ENCODE results near the gene BTBD7.
"Not testable (repeated sequence)": the region's sequence is repeated elsewhere in the genome, so short reads cannot be mapped to it uniquely, and the experiment has no call there.

BTBD7 gene

DNA sequence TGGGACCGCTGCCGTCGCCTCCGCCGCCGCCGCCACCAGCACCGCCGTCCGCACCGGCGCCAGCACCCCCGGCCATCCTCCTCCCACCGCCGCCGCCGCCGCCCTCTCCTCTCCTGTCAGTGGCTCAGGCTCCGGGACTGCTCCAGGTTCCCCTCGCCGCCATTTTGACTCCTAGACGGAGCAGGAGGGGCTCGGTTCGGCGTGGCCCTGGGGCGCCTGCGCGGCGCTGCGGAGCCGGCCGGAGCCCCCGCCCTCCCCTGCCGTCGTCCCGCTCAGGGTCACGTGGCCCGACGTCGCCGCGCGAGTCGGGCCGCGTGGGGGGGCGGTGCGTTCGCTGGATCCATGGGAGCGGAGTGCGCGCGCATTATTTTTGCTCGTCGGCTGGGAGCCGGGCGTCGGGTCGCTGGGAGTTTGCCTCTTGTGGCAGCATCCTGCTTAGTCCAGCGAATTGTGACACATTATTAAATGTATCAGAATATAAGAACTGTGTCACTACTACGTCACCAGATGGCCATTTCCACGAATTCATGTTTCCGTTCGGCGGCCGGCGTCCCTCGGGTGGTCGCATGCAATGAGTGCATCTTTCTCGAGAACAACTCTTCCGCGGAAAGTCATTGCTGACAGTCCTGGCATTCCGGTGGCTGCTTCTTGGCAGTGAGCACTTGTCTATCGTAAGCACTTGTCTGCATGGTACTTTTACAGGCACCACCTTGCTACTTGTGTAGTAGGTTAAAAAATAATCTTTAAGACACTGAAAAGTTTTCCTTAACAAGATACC is at the start of gene BTBD7:
TSS of gene BTBD7 (minus strand) at position 184 of the 778 bp plus-strand sequence. CDS start 36,985 bp downstream, outside the sequence.
- POLR2A ChIA-PET (ENCODE audit: low non-redundant PET), result no interaction called here
- CTCF ChIA-PET, result no interaction called here
- H3K27ac ChIP-seq, result peak within 1 kb of the TSS; percentile 86
- peak; percentile 95 for DNase-seq (ENCODE audit: low spot score)
- TF ChIP-seq CTCF (conservative IDR thresholded peaks at IDR 0.05; ENCODE audit: low read depth), result peak; percentile 15; the same call in 1 of the 2 replicates

DNA sequence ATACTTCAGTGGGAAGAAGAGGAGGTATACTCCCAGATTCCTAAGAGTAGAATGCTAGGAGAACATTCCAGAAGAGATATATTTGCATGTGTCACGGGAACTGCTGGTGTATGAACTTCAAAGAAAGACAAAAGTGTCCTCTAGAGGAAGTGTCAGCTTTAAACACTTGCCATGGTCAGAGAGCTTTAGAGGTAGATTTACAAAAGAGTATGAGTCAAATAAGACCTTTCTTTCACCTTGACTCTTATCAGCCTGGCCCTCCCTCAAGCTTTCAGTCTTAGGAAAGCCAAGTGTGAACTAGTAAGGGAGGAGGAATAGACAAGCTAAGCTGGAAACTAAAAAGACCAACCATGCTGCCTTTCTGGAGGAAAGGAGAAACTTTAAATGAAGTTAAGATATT is 48.8 kb upstream of the BTBD7 start:
- ChIA-PET CTCF (no interaction called here), POLR2A (ENCODE audit: low non-redundant PET) (interaction anchor here (0.6 kb wide), 1 partner anchor 1536 kb away, joined by 6 read pairs; no protein-coding TSS in a partner anchor)
- TF ChIP-seq CTCF (conservative IDR thresholded peaks at IDR 0.05; ENCODE audit: low read depth), result no peak
- no peak for DNase-seq (ENCODE audit: low spot score)
- H3K27ac ChIP-seq, result no peak overlapping the region

DNA sequence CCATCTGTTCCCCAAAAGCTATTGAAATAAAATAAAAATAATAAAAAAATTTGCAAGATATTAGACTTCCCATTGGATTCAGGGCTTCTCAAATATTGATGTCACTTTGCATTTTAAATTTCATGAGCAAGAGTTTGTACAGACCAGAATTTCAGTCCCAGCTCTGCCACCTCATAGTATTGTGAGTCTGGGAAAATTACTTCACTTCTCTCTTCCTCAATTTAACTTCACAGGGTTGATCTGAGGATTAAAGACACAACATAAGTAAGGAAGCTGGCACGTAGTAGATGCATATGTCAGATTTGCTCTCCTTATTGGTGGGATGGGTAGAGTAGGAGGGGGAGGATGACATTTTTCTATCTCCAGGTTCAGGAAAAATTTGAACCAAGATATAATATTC is 47.0 kb upstream of the BTBD7 start:
- DNase-seq (ENCODE audit: low spot score), result no peak
- ChIA-PET CTCF (interaction anchor here (0.7 kb wide), 2 partner anchors 38 to 512 kb away, joined by 3 to 4 read pairs; no protein-coding TSS in a partner anchor), POLR2A (ENCODE audit: low non-redundant PET) (no interaction called here)
- no peak for TF ChIP-seq CTCF (conservative IDR thresholded peaks at IDR 0.05; ENCODE audit: low read depth)
- H3K27ac ChIP-seq, result no peak overlapping the region

DNA sequence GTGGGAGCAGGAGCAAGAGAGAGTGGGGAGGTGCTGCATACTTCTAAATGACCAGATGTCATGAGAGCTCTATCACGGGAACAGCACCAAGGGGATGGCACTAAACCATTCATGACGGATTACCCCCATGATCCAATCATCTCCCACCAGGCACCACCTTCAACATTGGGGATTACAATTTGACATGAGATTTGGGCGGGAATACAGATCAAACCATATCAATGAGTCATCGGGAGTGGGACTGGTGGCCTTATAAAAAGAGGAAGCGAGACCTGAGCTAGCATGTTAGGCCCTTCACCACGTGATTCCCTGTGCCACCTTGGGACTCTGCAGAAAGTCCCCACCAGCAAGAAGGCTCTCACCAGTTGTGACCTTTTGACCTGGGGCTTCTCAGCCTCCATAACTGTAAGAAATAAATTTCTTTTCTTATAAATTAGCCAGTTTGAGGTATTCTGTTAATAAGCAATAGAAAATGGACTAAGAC is 42.9 kb upstream of the BTBD7 start:
- DNase-seq (ENCODE audit: low spot score), result no peak
- no peak for TF ChIP-seq CTCF (conservative IDR thresholded peaks at IDR 0.05; ENCODE audit: low read depth)
- ChIA-PET POLR2A (ENCODE audit: low non-redundant PET) (no interaction called here), CTCF (no interaction called here)
- H3K27ac ChIP-seq, result no peak overlapping the region

- TF ChIP-seq CTCF (conservative IDR thresholded peaks at IDR 0.05; ENCODE audit: low read depth), result no peak
- ChIA-PET CTCF (no interaction called here), POLR2A (ENCODE audit: low non-redundant PET) (no interaction called here)
- no peak for DNase-seq (ENCODE audit: low spot score)
- H3K27ac ChIP-seq, result no peak overlapping the region
Observed at GRCh38 chr14:93369713-93370266, 37.0 kb upstream of the BTBD7 start.

DNA sequence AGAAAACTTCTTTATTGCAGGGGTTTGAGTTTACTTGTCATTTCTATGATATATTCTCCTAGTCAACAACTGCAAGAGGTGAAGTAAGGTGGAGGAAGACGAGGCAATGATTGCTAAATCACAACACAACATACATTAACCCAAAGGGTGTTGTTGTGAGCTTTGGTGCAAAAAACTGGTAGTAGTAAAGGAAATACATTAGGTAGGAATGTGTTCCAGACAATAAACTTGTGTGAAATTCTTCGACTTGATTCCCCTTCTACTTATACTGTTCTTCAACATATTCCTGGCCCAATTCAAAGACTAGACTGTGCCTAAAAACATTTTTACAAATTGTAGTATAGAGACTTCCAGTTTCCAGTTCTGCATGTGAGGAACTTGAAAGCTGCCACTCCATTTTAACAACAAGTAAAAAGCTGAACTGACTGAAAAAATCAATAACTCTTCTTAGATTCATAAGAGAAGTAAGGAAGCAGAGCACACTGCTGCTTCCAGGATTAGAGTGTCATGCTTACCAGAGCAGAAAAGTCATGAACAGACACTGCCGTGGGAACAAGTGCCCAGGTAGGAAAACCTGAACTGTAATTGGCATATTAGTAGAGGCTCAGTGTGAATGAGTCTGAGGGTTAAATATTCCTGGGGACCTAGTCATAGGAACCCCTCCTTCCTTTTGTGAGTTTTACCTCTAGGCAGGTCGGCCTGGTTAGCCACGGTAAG is 36.3 kb upstream of the BTBD7 start:
- H3K27ac ChIP-seq, result no peak overlapping the region
- TF ChIP-seq CTCF (conservative IDR thresholded peaks at IDR 0.05; ENCODE audit: low read depth), result no peak
- POLR2A ChIA-PET (ENCODE audit: low non-redundant PET), result no interaction called here
- CTCF ChIA-PET, result no interaction called here
- DNase-seq (ENCODE audit: low spot score), result no peak

- DNase-seq (ENCODE audit: low spot score); H3K27ac ChIP-seq: not testable (repeated sequence)
- CTCF ChIA-PET, result interaction anchor here (0.6 kb wide), 2 partner anchors 104 to 190 kb away, joined by 3 read pairs; no protein-coding TSS in a partner anchor
- POLR2A ChIA-PET (ENCODE audit: low non-redundant PET), result interaction anchor here (0.6 kb wide), 2 partner anchors 21 to 33 kb away, joined by 4 to 6 read pairs; no protein-coding TSS in a partner anchor
Observed at GRCh38 chr14:93354873-93355272, 22.0 kb upstream of the BTBD7 start.
